GM15510 (cell line): ENCODE data around the gene FKBP14.

Experiments
- POLR2A ChIP-seq: IDR thresholded peaks from 3 replicates; pipeline ENCODE4 v1.6.1; 2011; ENCODE audit warnings: borderline replicate concordance; ENCODE audit not compliant: insufficient read length; ENCODE audit errors: extremely low read depth

FKBP14 gene

GRCh38 chr7:30046127-30046770 is 19.7 kb upstream of the FKBP14 start:
- TF ChIP-seq POLR2A = no peak

- TF ChIP-seq POLR2A = no peak
Observed at GRCh38 chr7:30041526-30042269, 15.2 kb upstream of the FKBP14 start.

- TF ChIP-seq POLR2A = no peak
Observed at GRCh38 chr7:30040938-30041337, 14.4 kb upstream of the FKBP14 start.

GRCh38 chr7:30038196-30038980 is 11.9 kb upstream of the FKBP14 start:
- no peak for TF ChIP-seq POLR2A

- no peak for TF ChIP-seq POLR2A
Observed at GRCh38 chr7:30036220-30036619, 9.7 kb upstream of the FKBP14 start.

- no peak for TF ChIP-seq POLR2A
Observed at GRCh38 chr7:30034501-30034900, 8.0 kb upstream of the FKBP14 start.

GRCh38 chr7:30032310-30033125 is 6.0 kb upstream of the FKBP14 start:
- no peak for TF ChIP-seq POLR2A

- no peak for TF ChIP-seq POLR2A
Observed at GRCh38 chr7:30029696-30030095, 3.2 kb upstream of the FKBP14 start.

GRCh38 chr7:30028749-30029635 is 2.5 kb upstream of the FKBP14 start:
- TF ChIP-seq POLR2A = no peak

- peak; percentile 55 for TF ChIP-seq POLR2A
Observed at GRCh38 chr7:30028216-30028748, 1.8 kb upstream of the FKBP14 start, which contains the start of gene PLEKHA8. TSS of gene PLEKHA8 (plus strand) at chr7:30028412. CDS start at chr7:30028763, 351 bp downstream.

- TF ChIP-seq POLR2A = no peak
Observed at GRCh38 chr7:30027740-30028215, 1.3 kb upstream of the FKBP14 start.

GRCh38 chr7:30027065-30027456 is 559 bp upstream of the FKBP14 start:
- TF ChIP-seq POLR2A = no peak

GRCh38 chr7:30023524-30023923 is 3.0 kb downstream of the FKBP14 start:
- TF ChIP-seq POLR2A = no peak
